Stimulated activated CD8-positive, alpha-beta memory T cell treated with anti-CD3 and anti-CD28 coated beads, Interleukin-12 subunit alpha, Interleukin-12 subunit beta, amount 100 ng/mL, for 4 hours (primary cell): ENCODE results near the gene POLR1G.
"Not testable (repeated sequence)": the region's sequence is repeated elsewhere in the genome, so short reads cannot be mapped to it uniquely, and the experiment has no call there.

ENCODE experiments used
- DNase-seq: peaks from one replicate; pipeline ENCODE4 v3.0.0-alpha.2; 2020; ENCODE audit warnings: low read depth

POLR1G gene

GRCh38 chr19:45395821-45396617, 10.4 kb upstream of the POLR1G start:
- no peak for DNase-seq

DNA sequence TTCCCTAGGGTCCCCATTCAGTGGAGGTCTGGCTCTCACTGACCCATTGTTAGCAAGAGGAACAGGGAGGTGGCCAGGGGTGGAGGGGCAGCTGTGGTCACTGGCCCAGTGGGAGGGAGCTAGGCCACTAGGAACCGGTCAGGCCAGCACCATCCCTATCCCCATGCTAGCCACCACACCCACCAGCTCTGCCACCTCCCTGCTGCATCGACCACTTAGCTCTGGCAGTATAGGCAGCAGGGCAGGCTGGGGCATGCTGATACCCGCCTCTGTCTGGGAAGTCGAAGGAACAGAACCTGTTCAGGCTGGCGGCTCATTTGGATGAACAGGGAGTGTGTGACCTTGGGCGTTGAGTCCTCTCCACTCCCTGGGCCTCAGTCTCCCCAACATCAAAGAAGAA, 6.3 kb upstream of the POLR1G start:
- no peak for DNase-seq

- DNase-seq: no peak
Observed at GRCh38 chr19:45401815-45402214, 4.6 kb upstream of the POLR1G start.

- no peak for DNase-seq
Observed at GRCh38 chr19:45402298-45403061, 4.0 kb upstream of the POLR1G start.

DNA sequence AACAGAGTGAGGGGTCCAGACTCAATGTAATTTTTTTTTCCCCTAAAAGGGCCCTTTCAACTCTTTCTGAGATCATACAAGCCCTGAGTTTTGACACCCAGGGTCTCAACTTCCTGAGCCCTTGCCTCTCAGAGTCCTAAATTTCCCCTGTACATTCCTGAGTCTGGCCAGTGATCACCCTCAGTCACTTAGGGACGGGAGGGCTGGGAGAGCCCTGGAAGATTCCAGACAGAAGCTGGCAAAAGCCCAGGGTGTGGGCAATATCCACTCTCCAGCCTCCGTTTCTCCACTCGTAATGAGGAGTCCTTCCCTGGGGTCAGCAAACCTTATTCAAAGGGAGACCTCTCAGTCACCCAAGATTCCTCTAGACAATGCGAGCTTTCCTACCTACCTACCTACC, 3.2 kb upstream of the POLR1G start:
- no peak for DNase-seq

DNA sequence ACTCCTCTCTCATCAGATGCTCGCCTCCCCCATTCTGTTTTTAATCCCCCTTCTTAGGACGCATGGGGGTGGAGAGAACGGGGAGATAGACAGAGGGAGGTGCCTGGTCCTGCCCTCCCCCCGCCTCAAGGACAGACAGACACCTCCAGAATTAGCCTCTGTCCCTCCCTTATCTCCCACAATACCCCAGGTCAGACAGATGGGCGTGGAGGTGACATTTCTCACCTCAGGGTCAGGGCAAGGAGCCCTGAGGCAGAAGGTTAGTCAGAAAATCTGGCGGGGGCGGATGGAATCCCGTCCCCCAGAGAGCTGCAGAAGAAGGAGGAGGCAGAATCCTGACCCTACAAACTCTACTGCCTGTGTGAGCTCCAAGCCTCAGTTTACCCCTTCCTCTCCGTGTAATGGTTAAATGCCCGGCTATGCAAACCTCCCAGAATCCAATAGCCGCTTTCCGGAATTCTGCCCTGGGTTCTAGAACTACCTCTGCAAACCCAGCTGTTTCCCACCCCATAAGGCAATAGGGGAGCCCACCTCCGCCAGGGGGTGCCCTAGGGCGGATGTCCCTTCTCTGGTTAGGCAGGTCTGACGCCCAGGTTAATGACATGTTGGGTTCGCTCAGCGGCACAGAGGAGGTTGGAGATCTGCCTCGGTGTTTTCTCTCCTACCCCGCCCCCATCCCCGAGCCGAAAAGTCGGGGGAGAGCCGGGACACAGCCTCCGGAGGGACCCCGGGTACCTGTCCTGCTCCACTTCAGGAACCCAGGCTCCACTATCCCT, 2.5 kb upstream of the POLR1G start:
- peak; percentile 36 for DNase-seq

DNA sequence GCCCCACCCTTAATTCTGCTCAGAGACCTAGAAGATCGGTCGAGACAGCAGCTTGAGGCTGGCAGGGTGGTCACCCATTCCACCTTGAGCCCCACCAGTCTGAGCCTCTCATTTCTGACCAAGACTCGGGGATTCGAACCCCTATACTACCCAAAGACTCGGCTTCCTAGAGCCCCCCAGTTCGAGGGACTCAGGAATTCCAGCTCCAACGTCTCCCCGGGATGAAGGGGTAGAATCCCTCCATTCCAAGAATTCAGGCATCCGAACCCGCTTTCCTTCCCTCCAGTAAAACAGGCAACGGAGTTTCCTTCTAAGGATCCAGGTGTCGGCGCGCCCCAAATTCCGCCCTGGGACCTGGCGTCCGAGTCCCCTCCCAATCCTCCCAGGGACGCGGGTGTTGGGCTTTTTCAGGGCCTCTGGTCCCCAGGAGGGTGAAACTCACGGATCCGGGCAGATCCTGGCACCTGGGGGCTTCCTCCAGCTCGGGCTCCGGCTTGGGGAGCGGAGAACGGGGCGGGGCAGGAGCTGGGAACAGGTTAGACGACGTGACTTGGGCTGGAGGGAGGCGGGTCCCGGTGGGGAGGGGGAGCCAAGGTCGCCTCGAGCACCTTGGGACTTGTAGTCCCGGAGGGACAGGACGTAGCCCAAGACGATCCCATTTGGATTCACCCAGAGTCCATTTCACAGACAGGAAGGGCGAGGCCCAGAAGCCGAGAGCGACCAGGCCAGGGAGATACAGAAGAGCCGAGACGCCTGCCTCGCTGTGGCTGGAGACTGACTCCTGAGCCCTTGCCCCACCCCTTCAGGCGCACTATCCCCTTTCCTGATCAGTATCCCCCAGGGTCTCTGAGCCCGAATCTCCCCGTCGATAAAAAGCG, 1.6 kb upstream of the POLR1G start, which contains the start of gene PPP1R13L:
PPP1R13L (minus strand) TSS at position 513 of the 878 bp plus-strand sequence. CDS start 6,751 bp downstream, outside the sequence.
- no peak for DNase-seq

DNA sequence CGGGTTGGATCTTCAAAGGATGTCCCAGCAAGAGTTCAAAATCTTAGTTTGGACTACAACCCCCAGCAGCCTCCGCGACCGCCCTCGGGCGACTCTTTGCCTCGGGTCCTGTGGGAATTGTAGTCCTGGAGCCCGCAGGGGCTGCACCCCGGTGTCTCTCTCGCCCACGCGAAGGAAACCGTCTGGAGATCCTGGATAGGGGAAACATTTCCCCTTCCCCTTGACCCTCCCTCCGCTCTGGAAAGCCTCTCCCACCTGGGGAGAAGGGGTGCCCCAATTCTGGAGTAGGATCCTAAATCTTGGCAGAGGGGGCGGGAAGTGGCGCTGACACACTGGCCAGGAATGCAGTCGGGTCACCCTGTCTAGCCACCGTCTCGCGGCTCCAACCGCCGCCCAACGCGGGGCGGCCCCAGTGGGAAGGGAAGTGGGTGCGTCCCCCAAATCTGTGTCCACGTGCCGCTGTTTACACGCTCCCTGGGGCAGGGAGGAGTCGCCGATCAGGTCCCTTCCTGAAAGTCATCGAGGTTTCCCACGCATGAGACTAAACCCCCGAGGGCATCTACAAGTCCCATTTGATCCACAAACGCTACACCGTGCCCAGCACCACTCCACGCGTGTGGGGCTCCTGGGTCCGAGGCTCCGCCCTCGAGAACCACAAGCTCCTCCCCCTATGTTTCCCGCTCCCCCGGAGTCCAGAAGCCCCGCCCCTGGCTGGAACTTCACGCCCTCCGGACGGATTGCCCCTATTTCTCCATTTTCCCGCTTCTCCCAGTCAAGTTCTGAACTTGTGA, 814 bp upstream of the POLR1G start:
- peak; percentile 68 for DNase-seq

GRCh38 chr19:45407091-45407375, 589 bp downstream of the POLR1G start:
- DNase-seq: no peak

GRCh38 chr19:45407585-45407984, 1.1 kb downstream of the POLR1G start:
- DNase-seq: not testable (repeated sequence)

GRCh38 chr19:45408121-45408520, 1.7 kb downstream of the POLR1G start:
- no peak for DNase-seq

DNA sequence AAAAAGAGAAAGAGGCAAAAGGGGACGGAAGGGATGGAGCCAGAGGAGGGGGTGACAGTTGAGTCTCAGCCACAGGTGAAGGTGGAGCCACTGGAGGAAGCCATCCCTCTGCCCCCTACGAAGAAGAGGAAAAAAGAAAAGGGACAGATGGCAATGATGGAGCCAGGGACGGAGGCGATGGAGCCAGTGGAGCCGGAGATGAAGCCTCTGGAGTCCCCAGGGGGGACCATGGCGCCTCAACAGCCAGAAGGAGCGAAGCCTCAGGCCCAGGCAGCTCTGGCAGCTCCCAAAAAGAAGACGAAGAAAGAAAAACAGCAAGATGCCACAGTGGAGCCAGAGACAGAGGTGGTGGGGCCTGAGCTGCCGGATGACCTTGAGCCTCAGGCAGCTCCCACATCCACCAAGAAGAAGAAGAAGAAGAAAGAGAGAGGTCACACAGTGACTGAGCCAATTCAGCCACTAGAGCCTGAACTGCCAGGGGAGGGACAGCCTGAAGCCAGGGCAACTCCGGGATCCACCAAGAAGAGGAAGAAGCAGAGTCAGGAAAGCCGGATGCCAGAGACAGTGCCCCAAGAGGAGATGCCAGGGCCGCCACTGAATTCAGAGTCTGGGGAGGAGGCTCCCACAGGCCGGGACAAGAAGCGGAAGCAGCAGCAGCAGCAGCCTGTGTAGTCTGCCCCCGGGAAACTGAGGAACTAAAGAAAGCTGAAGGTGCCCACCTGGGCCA, 2.5 kb downstream of the POLR1G start:
- DNase-seq: no peak

- DNase-seq: no peak
Observed at GRCh38 chr19:45409557-45409920, 3.1 kb downstream of the POLR1G start.

- not testable (repeated sequence) for DNase-seq
Observed at GRCh38 chr19:45410330-45410729, 3.9 kb downstream of the POLR1G start.

DNA sequence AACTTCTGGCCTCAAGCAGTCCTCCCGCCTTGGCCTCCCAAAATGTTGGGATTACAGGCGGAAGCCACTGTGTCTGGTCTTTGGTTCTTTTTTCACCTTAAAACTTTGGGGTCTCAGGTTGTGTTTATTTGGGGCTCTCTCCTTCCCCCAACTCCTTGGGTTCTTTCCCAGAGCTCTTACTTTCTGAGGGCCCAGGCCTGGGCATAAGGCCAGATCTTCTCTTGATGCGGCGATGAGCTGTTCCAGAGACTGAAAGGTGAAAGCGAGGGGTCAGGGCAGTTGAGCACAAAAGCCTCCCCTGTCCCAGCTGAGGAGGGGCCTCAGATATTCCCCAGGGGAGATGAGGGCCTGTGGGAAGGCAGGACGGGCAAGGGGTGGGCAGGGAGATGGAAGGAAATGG, 7.1 kb downstream of the POLR1G start:
- no peak for DNase-seq

- DNase-seq: no peak
Observed at GRCh38 chr19:45414468-45414867, 8.0 kb downstream of the POLR1G start.

DNA sequence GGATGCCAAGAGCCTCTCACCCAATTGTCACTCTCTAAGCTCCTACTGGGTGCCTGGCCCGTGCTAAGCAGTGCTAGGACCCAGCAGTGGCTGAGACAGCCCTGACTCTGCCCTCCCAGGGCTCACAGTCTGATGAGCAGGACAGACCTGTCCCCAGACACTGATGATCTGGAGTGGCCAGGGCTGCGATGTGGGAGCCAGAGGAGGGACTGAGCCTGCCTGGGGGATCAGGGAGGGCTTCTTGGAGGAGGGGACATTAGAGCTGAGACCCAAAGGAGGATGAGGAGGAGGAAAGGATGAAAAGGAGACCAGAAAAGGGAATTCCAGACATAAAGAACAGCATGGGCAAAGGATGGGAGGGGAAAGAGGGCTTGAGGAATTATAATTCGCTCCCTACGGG, 10.7 kb downstream of the POLR1G start:
- no peak for DNase-seq

DNA sequence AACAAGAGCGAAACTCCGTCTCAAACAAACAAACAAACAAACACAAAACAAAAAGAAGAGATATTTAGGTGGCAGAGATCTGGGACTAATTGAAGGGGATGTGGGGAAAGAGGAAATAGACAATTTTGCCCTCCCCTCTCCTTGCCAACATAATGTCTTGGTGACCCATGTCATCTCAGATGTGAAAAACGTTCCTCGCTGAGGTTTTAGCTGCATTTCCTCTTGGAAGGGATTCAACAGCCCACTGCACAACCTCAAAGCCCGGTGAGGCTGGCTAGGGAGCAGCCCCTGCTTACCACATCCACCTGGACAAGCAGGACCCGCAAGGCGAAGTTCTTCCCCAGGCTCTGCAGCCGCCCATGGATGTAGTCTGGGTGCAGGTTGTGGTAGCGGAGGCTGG, 12.4 kb downstream of the POLR1G start:
- no peak for DNase-seq

- no peak for DNase-seq
Observed at GRCh38 chr19:45419396-45419795, 13.0 kb downstream of the POLR1G start.

DNA sequence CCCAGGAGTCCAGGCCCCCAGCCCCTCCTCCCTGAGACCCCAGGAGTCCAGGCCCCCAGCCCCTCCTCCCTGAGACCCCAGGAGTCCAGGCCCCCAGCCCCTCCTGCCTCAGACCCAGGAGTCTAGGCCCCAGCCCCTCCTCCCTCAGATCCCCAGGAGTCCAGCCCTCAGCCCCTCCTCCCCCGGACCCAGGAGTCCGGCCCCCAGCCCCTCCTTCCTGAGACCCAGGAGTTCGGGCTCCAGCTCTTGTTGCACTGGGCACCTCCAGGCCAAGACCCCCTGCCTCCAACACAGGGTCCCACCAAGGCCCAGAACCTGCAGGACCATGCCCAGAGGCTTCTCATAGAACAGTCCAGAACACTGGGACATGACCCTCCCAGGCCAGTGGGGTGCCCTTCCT, 13.5 kb downstream of the POLR1G start:
- no peak for DNase-seq
